ENCODE measurements around the gene HOXA4. TPM values are rescaled to one million over a fixed set of nuclear protein-coding genes. Genes with fewer than 3 reads are reported as not detected.

The HOXA4 gene
- total and polyA plus RNA-seq, 10 of the 15 experiments (the other 5 are each of a cell fraction or from before 2014, with no cell fraction given): 0.07 TPM; not detected in 9

GRCh38 chr7:27129729-27130539, 623 bp downstream of the HOXA4 start:
- Histone ChIP-seq H3K27ac (ENCODE audit: control insufficient read depth, insufficient read depth) (no peak overlapping the region), H3K9me3 (replicated peaks; ENCODE audit: control insufficient read depth, insufficient read depth, low read length) (no peaks in the 10 kb centered on the region; the same call in 2 of the 3 replicates), H3K9ac (ENCODE audit: control insufficient read depth, insufficient read depth, low read length) (no peak overlapping the region), H3K79me2 (ENCODE audit: control insufficient read depth, insufficient read depth, low read length) (no peaks in the 10 kb centered on the region), H3K4me1 (ENCODE audit: control insufficient read depth, insufficient read depth, low read length) (no peaks in the 10 kb centered on the region), H3K36me3 (ENCODE audit: control insufficient read depth in 2 of 2, insufficient read depth in 2 of 2, low read length in 1 of 2) (no peaks in the 10 kb centered on the region), H3K27me3 (replicated peaks in 1 of 2; ENCODE audit: control insufficient read depth in 2 of 2, insufficient read depth in 2 of 2, low read length in 1 of 2) (peaks cover 0 to 2% of the 10 kb centered on the region in 2 experiments; a peak in 2 of 4 replicates), H3K4me3 (no peak overlapping the region), H4K20me1 (ENCODE audit: control insufficient read depth, insufficient read depth) (no peaks in the 10 kb centered on the region), H3K4me2 (ENCODE audit: control insufficient read depth, insufficient read depth) (no peak overlapping the region), H2AFZ (ENCODE audit: control insufficient read depth, low read depth, low read length) (no peak overlapping the region)
- no peak for ATAC-seq
- POLR2A ChIA-PET: no interaction called here
- in situ Hi-C loops (cut with MboI): no loop called here
- intact Hi-C loops (cut with micrococcal nuclease; ENCODE audit: unreplicated experiment): no loop called here
- 63% methylated on average over 36 of the region's 72 CpGs for WGBS (ENCODE audit: insufficient coverage, insufficient replicate concordance, low lambda C conversion rate, missing lambda C conversion rate)
- no TSS peak for BruUV-seq (replicated peaks)
- CTCF ChIA-PET: no interaction called here
- DNase-seq (ENCODE audit: low read depth, low spot score): no peak
- no peak for FAIRE-seq
- RAD21 ChIA-PET (ENCODE audit: unreplicated experiment): interaction anchor here (0.6 kb wide), 1 partner anchor 32 kb away, joined by 3 read pairs; no protein-coding TSS in a partner anchor
- SMC1A ChIA-PET (ENCODE audit: uncharacterized antibody, unreplicated experiment): no interaction called here
- no peak for TF ChIP-seq POLR2AphosphoS2 (IDR thresholded peaks at IDR 0.05; ENCODE audit: low read depth, low read length)
- no peak for TF ChIP-seq BCL11A (IDR thresholded peaks at IDR 0.05; ENCODE audit: low read depth, low read length)
- TF ChIP-seq ZBTB4 (CRISPR knock-in tag; IDR thresholded peaks at IDR 0.05): no peak
- no peak for TF ChIP-seq ZNF622 (IDR thresholded peaks at IDR 0.05)
- TF ChIP-seq SRF (IDR thresholded peaks at IDR 0.05; ENCODE audit: low read depth in 2 of 2, low read length in 2 of 2): no peak
- no peak for TF ChIP-seq SMARCA5 (IDR thresholded peaks at IDR 0.05)
- no peak for TF ChIP-seq CEBPB (IDR thresholded peaks at IDR 0.05; ENCODE audit: borderline replicate concordance in 1 of 2, low read depth in 2 of 2, low read length in 2 of 2)
- TF ChIP-seq, protein P1, sequence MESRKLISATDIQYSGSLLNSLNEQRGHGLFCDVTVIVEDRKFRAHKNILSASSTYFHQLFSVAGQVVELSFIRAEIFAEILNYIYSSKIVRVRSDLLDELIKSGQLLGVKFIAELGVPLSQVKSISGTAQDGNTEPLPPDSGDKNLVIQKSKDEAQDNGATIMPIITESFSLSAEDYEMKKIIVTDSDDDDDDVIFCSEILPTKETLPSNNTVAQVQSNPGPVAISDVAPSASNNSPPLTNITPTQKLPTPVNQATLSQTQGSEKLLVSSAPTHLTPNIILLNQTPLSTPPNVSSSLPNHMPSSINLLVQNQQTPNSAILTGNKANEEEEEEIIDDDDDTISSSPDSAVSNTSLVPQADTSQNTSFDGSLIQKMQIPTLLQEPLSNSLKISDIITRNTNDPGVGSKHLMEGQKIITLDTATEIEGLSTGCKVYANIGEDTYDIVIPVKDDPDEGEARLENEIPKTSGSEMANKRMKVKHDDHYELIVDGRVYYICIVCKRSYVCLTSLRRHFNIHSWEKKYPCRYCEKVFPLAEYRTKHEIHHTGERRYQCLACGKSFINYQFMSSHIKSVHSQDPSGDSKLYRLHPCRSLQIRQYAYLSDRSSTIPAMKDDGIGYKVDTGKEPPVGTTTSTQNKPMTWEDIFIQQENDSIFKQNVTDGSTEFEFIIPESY (IDR thresholded peaks at IDR 0.05): no peak
- no peak for TF ChIP-seq ZBTB40 (IDR thresholded peaks at IDR 0.05; ENCODE audit: borderline replicate concordance)
- no peak for TF ChIP-seq HDGF (IDR thresholded peaks at IDR 0.05)
- no peak for TF ChIP-seq MTA2 (IDR thresholded peaks at IDR 0.05; ENCODE audit: low read depth)
- no peak for TF ChIP-seq SP1 (IDR thresholded peaks at IDR 0.05; ENCODE audit: low read depth, low read length)
